Stimulated activated naive CD4-positive, alpha-beta T cell treated with Interleukin-2 at 50 U/mL for 16 hours (primary cell): Measurements from ENCODE around the gene BCL6.

Experiments
- DNase-seq: peaks from one replicate; lab custom pipeline; 2025; lab: John Stamatoyannopoulos, UW

BCL6 gene

GRCh38 chr3:187739094-187739560 lies 6.1 kb downstream of the BCL6 start:
- peak; percentile 39 for DNase-seq

- DNase-seq, result peak; percentile 67
These were observed 6.8 kb downstream of the BCL6 start for GRCh38 chr3:187738331-187739093.

- no peak for DNase-seq
These were observed 7.3 kb downstream of the BCL6 start for GRCh38 chr3:187738071-187738330.

- DNase-seq, result peak; percentile 47
These were observed 7.7 kb downstream of the BCL6 start for GRCh38 chr3:187737368-187738070.

- DNase-seq, result no peak
These were observed 8.3 kb downstream of the BCL6 start for GRCh38 chr3:187737006-187737367.

- no peak for DNase-seq
These were observed 8.8 kb downstream of the BCL6 start for GRCh38 chr3:187736418-187736871.

GRCh38 chr3:187735837-187736236 lies 9.4 kb downstream of the BCL6 start:
- DNase-seq, result no peak

- DNase-seq, result no peak
These were observed 9.9 kb downstream of the BCL6 start for GRCh38 chr3:187735383-187735782.

GRCh38 chr3:187734841-187735240 lies 10.4 kb downstream of the BCL6 start:
- DNase-seq, result no peak

- no peak for DNase-seq
These were observed 11.9 kb downstream of the BCL6 start for GRCh38 chr3:187733371-187733770.

- DNase-seq, result no peak
These were observed 15.7 kb downstream of the BCL6 start for GRCh38 chr3:187729598-187729997.

GRCh38 chr3:187728940-187729583 lies 16.2 kb downstream of the BCL6 start:
- no peak for DNase-seq

GRCh38 chr3:187728248-187728647 lies 17.0 kb downstream of the BCL6 start:
- no peak for DNase-seq

- no peak for DNase-seq
These were observed 18.7 kb downstream of the BCL6 start for GRCh38 chr3:187726564-187726963.

GRCh38 chr3:187725653-187726370 lies 19.5 kb downstream of the BCL6 start:
- DNase-seq, result no peak

- no peak for DNase-seq
These were observed 20.0 kb downstream of the BCL6 start for GRCh38 chr3:187725224-187725623.

- no peak for DNase-seq
These were observed 23.1 kb downstream of the BCL6 start for GRCh38 chr3:187722206-187722612.

GRCh38 chr3:187721055-187721454 lies 24.2 kb downstream of the BCL6 start:
- DNase-seq, result no peak

- DNase-seq, result no peak
These were observed 25.0 kb downstream of the BCL6 start for GRCh38 chr3:187720337-187720670.

GRCh38 chr3:187719628-187720336 lies 25.5 kb downstream of the BCL6 start:
- DNase-seq, result no peak

- no peak for DNase-seq
These were observed 26.5 kb downstream of the BCL6 start for GRCh38 chr3:187718802-187719201.

GRCh38 chr3:187717572-187717971 lies 27.7 kb downstream of the BCL6 start:
- no peak for DNase-seq
